ENCODE results near the gene CDC42SE2.
"Not testable (repeated sequence)": the region's sequence is repeated elsewhere in the genome, so short reads cannot be mapped to it uniquely, and the experiment has no call there.

CDC42SE2 gene

GRCh38 chr5:131324303-131324702 is 60.5 kb downstream of the CDC42SE2 start:
- Histone ChIP-seq H3K9me3 (ENCODE audit: control insufficient read depth in 5 of 5, low read length in 5 of 5) (peaks cover 0 to 2% (median 0%) of the 10 kb centered on the region in 5 donors), H3K27me3 (ENCODE audit: control insufficient read depth in 5 of 5, insufficient read depth in 4 of 5, low read length in 5 of 5) (no peaks in the 10 kb centered on the region), H3K27ac (ENCODE audit: low read depth, low read length) (no peak overlapping the region), H3K4me3 (ENCODE audit: low read depth in 1 of 5, low read length in 5 of 5) (no peak overlapping the region), H3K9ac (ENCODE audit: low read length in 5 of 5) (peak overlapping the region in 1 of 5 donors; percentile 40), H3K36me3 (ENCODE audit: control insufficient read depth in 5 of 5, insufficient read depth in 5 of 5, low read length in 5 of 5) (peaks cover 0 to 2% (median 0%) of the 10 kb centered on the region in 5 donors), H3K4me1 (ENCODE audit: control insufficient read depth in 5 of 5, insufficient read depth in 5 of 5, low read length in 5 of 5) (peaks cover 0 to 9% (median 7%) of the 10 kb centered on the region in 5 donors)

- H3K4me3 ChIP-seq (ENCODE audit: low read depth in 1 of 5, low read length in 5 of 5) = no peak overlapping the region
- no peak overlapping the region for H3K9ac ChIP-seq (ENCODE audit: low read length in 5 of 5)
- H3K4me1 ChIP-seq (ENCODE audit: control insufficient read depth in 5 of 5, insufficient read depth in 5 of 5, low read length in 5 of 5) = peaks cover 0 to 9% (median 7%) of the 10 kb centered on the region in 5 donors
- no peaks in the 10 kb centered on the region for H3K9me3 ChIP-seq (ENCODE audit: control insufficient read depth in 5 of 5, low read length in 5 of 5)
- H3K36me3 ChIP-seq (ENCODE audit: control insufficient read depth in 5 of 5, insufficient read depth in 5 of 5, low read length in 5 of 5) = peaks cover 0 to 2% (median 0%) of the 10 kb centered on the region in 5 donors
- no peaks in the 10 kb centered on the region for H3K27me3 ChIP-seq (ENCODE audit: control insufficient read depth in 5 of 5, insufficient read depth in 4 of 5, low read length in 5 of 5)
- no peak overlapping the region for H3K27ac ChIP-seq (ENCODE audit: low read depth, low read length)
These were observed 64.9 kb downstream of the CDC42SE2 start for GRCh38 chr5:131328536-131329285.

GRCh38 chr5:131329286-131329560 is 65.4 kb downstream of the CDC42SE2 start:
- H3K9me3 ChIP-seq (ENCODE audit: control insufficient read depth in 5 of 5, low read length in 5 of 5) = no peaks in the 10 kb centered on the region
- no peak overlapping the region for H3K4me3 ChIP-seq (ENCODE audit: low read depth in 1 of 5, low read length in 5 of 5)
- peaks cover 0 to 2% (median 0%) of the 10 kb centered on the region in 5 donors for H3K36me3 ChIP-seq (ENCODE audit: control insufficient read depth in 5 of 5, insufficient read depth in 5 of 5, low read length in 5 of 5)
- H3K9ac ChIP-seq (ENCODE audit: low read length in 5 of 5) = no peak overlapping the region
- H3K27ac ChIP-seq (ENCODE audit: low read depth, low read length) = no peak overlapping the region
- peaks cover 0 to 7% (median 4%) of the 10 kb centered on the region in 5 donors for H3K4me1 ChIP-seq (ENCODE audit: control insufficient read depth in 5 of 5, insufficient read depth in 5 of 5, low read length in 5 of 5)
- H3K27me3 ChIP-seq (ENCODE audit: control insufficient read depth in 5 of 5, insufficient read depth in 4 of 5, low read length in 5 of 5) = no peaks in the 10 kb centered on the region

GRCh38 chr5:131330031-131330430 is 66.2 kb downstream of the CDC42SE2 start:
- Histone ChIP-seq H3K4me1 (ENCODE audit: control insufficient read depth in 5 of 5, insufficient read depth in 5 of 5, low read length in 5 of 5) (no peaks in the 10 kb centered on the region), H3K9ac (ENCODE audit: low read length in 5 of 5) (no peak overlapping the region), H3K9me3 (ENCODE audit: control insufficient read depth in 5 of 5, low read length in 5 of 5) (no peaks in the 10 kb centered on the region), H3K36me3 (ENCODE audit: control insufficient read depth in 5 of 5, insufficient read depth in 5 of 5, low read length in 5 of 5) (peaks cover 0 to 2% (median 0%) of the 10 kb centered on the region in 5 donors), H3K27me3 (ENCODE audit: control insufficient read depth in 5 of 5, insufficient read depth in 4 of 5, low read length in 5 of 5) (no peaks in the 10 kb centered on the region), H3K4me3 (ENCODE audit: low read depth in 1 of 5, low read length in 5 of 5) (no peak overlapping the region), H3K27ac (ENCODE audit: low read depth, low read length) (no peak overlapping the region)

GRCh38 chr5:131335756-131336155 is 71.9 kb downstream of the CDC42SE2 start:
- not testable (repeated sequence) for H3K27me3 ChIP-seq (ENCODE audit: control insufficient read depth in 5 of 5, insufficient read depth in 4 of 5, low read length in 5 of 5); H3K27ac ChIP-seq (ENCODE audit: low read depth, low read length); H3K36me3 ChIP-seq (ENCODE audit: control insufficient read depth in 5 of 5, insufficient read depth in 5 of 5, low read length in 5 of 5); H3K9ac ChIP-seq (ENCODE audit: low read length in 5 of 5); H3K4me1 ChIP-seq (ENCODE audit: control insufficient read depth in 5 of 5, insufficient read depth in 5 of 5, low read length in 5 of 5); H3K4me3 ChIP-seq (ENCODE audit: low read depth in 1 of 5, low read length in 5 of 5); H3K9me3 ChIP-seq (ENCODE audit: control insufficient read depth in 5 of 5, low read length in 5 of 5)

GRCh38 chr5:131336801-131337200 is 72.9 kb downstream of the CDC42SE2 start:
- not testable (repeated sequence) for H3K4me1 ChIP-seq (ENCODE audit: control insufficient read depth in 5 of 5, insufficient read depth in 5 of 5, low read length in 5 of 5); H3K9me3 ChIP-seq (ENCODE audit: control insufficient read depth in 5 of 5, low read length in 5 of 5); H3K27ac ChIP-seq (ENCODE audit: low read depth, low read length); H3K9ac ChIP-seq (ENCODE audit: low read length in 5 of 5); H3K27me3 ChIP-seq (ENCODE audit: control insufficient read depth in 5 of 5, insufficient read depth in 4 of 5, low read length in 5 of 5); H3K36me3 ChIP-seq (ENCODE audit: control insufficient read depth in 5 of 5, insufficient read depth in 5 of 5, low read length in 5 of 5); H3K4me3 ChIP-seq (ENCODE audit: low read depth in 1 of 5, low read length in 5 of 5)

GRCh38 chr5:131337240-131338050 is 73.6 kb downstream of the CDC42SE2 start:
- H3K4me1 ChIP-seq (ENCODE audit: control insufficient read depth in 5 of 5, insufficient read depth in 5 of 5, low read length in 5 of 5); H3K36me3 ChIP-seq (ENCODE audit: control insufficient read depth in 5 of 5, insufficient read depth in 5 of 5, low read length in 5 of 5); H3K27me3 ChIP-seq (ENCODE audit: control insufficient read depth in 5 of 5, insufficient read depth in 4 of 5, low read length in 5 of 5); H3K4me3 ChIP-seq (ENCODE audit: low read depth in 1 of 5, low read length in 5 of 5); H3K27ac ChIP-seq (ENCODE audit: low read depth, low read length); H3K9me3 ChIP-seq (ENCODE audit: control insufficient read depth in 5 of 5, low read length in 5 of 5); H3K9ac ChIP-seq (ENCODE audit: low read length in 5 of 5): not testable (repeated sequence)

- H3K27ac ChIP-seq (ENCODE audit: low read depth, low read length) = no peak overlapping the region
- H3K4me1 ChIP-seq (ENCODE audit: control insufficient read depth in 5 of 5, insufficient read depth in 5 of 5, low read length in 5 of 5) = no peaks in the 10 kb centered on the region
- H3K27me3 ChIP-seq (ENCODE audit: control insufficient read depth in 5 of 5, insufficient read depth in 4 of 5, low read length in 5 of 5) = no peaks in the 10 kb centered on the region
- H3K36me3 ChIP-seq (ENCODE audit: control insufficient read depth in 5 of 5, insufficient read depth in 5 of 5, low read length in 5 of 5) = no peaks in the 10 kb centered on the region
- no peak overlapping the region for H3K9ac ChIP-seq (ENCODE audit: low read length in 5 of 5)
- H3K4me3 ChIP-seq (ENCODE audit: low read depth in 1 of 5, low read length in 5 of 5) = no peak overlapping the region
- H3K9me3 ChIP-seq (ENCODE audit: control insufficient read depth in 5 of 5, low read length in 5 of 5) = no peaks in the 10 kb centered on the region
These were observed 74.2 kb downstream of the CDC42SE2 start for GRCh38 chr5:131338051-131338453.

GRCh38 chr5:131344288-131344687 is 80.4 kb downstream of the CDC42SE2 start:
- not testable (repeated sequence) for H3K36me3 ChIP-seq (ENCODE audit: control insufficient read depth in 5 of 5, insufficient read depth in 5 of 5, low read length in 5 of 5); H3K9ac ChIP-seq (ENCODE audit: low read length in 5 of 5); H3K27ac ChIP-seq (ENCODE audit: low read depth, low read length); H3K4me1 ChIP-seq (ENCODE audit: control insufficient read depth in 5 of 5, insufficient read depth in 5 of 5, low read length in 5 of 5); H3K9me3 ChIP-seq (ENCODE audit: control insufficient read depth in 5 of 5, low read length in 5 of 5); H3K4me3 ChIP-seq (ENCODE audit: low read depth in 1 of 5, low read length in 5 of 5); H3K27me3 ChIP-seq (ENCODE audit: control insufficient read depth in 5 of 5, insufficient read depth in 4 of 5, low read length in 5 of 5)

GRCh38 chr5:131346204-131346603 is 82.4 kb downstream of the CDC42SE2 start:
- not testable (repeated sequence) for H3K27me3 ChIP-seq (ENCODE audit: control insufficient read depth in 5 of 5, insufficient read depth in 4 of 5, low read length in 5 of 5); H3K9ac ChIP-seq (ENCODE audit: low read length in 5 of 5); H3K27ac ChIP-seq (ENCODE audit: low read depth, low read length); H3K36me3 ChIP-seq (ENCODE audit: control insufficient read depth in 5 of 5, insufficient read depth in 5 of 5, low read length in 5 of 5); H3K4me3 ChIP-seq (ENCODE audit: low read depth in 1 of 5, low read length in 5 of 5); H3K9me3 ChIP-seq (ENCODE audit: control insufficient read depth in 5 of 5, low read length in 5 of 5); H3K4me1 ChIP-seq (ENCODE audit: control insufficient read depth in 5 of 5, insufficient read depth in 5 of 5, low read length in 5 of 5)

Data from subcutaneous abdominal adipose tissue (tissue), 5 donors.